ENCODE results near the gene CDC34.

DNA sequence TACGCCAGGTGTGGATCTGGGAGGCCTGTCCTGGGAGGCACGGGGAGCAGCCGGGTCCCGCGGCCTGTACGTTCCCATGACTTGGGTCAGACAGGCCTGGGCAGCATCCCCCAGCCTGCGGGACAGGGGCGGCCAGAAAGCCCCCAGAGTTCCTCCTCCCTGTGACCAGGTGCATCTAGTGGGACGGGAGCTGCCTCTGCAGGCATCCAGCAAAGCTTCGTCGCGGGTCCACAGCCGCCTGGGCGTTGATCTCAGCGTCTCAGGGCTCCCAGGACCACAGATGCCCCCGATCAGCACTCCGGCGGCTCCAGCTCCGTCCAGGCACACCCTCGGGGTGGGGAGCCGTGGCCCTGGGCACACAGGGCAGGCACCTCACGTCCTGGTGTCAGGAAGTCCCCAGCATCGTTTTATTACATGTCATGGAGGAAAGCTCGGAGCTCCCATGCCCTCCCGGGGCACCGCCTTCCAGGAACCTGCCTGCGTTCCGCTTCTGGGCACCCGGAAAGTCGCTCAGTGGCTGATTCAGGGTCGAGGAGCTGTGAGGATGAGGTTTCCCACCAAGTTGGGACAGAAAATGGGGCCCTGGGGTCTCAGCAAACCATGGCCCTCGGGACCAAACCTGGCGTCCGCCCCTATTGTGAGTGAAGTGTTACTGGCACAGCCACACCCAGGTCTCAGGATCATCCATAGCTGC is 10.8 kb downstream of the CDC34 start:
- TF ChIP-seq, protein P1, sequence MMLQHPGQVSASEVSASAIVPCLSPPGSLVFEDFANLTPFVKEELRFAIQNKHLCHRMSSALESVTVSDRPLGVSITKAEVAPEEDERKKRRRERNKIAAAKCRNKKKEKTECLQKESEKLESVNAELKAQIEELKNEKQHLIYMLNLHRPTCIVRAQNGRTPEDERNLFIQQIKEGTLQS (IDR thresholded peaks at IDR 0.05) = no peak
- no peak for TF ChIP-seq RAD21 (IDR thresholded peaks at IDR 0.05)
- TF ChIP-seq EGR1 (IDR thresholded peaks at IDR 0.05; ENCODE audit: low read depth in 2 of 2) = no peak
- TF ChIP-seq JUND (IDR thresholded peaks at IDR 0.05) = no peak
- TF ChIP-seq, protein P2, sequence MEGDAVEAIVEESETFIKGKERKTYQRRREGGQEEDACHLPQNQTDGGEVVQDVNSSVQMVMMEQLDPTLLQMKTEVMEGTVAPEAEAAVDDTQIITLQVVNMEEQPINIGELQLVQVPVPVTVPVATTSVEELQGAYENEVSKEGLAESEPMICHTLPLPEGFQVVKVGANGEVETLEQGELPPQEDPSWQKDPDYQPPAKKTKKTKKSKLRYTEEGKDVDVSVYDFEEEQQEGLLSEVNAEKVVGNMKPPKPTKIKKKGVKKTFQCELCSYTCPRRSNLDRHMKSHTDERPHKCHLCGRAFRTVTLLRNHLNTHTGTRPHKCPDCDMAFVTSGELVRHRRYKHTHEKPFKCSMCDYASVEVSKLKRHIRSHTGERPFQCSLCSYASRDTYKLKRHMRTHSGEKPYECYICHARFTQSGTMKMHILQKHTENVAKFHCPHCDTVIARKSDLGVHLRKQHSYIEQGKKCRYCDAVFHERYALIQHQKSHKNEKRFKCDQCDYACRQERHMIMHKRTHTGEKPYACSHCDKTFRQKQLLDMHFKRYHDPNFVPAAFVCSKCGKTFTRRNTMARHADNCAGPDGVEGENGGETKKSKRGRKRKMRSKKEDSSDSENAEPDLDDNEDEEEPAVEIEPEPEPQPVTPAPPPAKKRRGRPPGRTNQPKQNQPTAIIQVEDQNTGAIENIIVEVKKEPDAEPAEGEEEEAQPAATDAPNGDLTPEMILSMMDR (IDR thresholded peaks at IDR 0.05; ENCODE audit: low read depth, low read length, missing input control) = no peak
- TF ChIP-seq, protein P3, sequence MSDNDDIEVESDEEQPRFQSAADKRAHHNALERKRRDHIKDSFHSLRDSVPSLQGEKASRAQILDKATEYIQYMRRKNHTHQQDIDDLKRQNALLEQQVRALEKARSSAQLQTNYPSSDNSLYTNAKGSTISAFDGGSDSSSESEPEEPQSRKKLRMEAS (IDR thresholded peaks at IDR 0.05) = no peak
- no peak for TF ChIP-seq HNF4A (conservative IDR thresholded peaks at IDR 0.05)
- TF ChIP-seq TAF1 (conservative IDR thresholded peaks at IDR 0.05) = no peak
- no peak for TF ChIP-seq SP1 (IDR thresholded peaks at IDR 0.05)
- TF ChIP-seq, protein P4, sequence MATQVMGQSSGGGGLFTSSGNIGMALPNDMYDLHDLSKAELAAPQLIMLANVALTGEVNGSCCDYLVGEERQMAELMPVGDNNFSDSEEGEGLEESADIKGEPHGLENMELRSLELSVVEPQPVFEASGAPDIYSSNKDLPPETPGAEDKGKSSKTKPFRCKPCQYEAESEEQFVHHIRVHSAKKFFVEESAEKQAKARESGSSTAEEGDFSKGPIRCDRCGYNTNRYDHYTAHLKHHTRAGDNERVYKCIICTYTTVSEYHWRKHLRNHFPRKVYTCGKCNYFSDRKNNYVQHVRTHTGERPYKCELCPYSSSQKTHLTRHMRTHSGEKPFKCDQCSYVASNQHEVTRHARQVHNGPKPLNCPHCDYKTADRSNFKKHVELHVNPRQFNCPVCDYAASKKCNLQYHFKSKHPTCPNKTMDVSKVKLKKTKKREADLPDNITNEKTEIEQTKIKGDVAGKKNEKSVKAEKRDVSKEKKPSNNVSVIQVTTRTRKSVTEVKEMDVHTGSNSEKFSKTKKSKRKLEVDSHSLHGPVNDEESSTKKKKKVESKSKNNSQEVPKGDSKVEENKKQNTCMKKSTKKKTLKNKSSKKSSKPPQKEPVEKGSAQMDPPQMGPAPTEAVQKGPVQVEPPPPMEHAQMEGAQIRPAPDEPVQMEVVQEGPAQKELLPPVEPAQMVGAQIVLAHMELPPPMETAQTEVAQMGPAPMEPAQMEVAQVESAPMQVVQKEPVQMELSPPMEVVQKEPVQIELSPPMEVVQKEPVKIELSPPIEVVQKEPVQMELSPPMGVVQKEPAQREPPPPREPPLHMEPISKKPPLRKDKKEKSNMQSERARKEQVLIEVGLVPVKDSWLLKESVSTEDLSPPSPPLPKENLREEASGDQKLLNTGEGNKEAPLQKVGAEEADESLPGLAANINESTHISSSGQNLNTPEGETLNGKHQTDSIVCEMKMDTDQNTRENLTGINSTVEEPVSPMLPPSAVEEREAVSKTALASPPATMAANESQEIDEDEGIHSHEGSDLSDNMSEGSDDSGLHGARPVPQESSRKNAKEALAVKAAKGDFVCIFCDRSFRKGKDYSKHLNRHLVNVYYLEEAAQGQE (IDR thresholded peaks at IDR 0.05) = no peak
- no peak for TF ChIP-seq RXRA (IDR thresholded peaks at IDR 0.05)
- no peak for TF ChIP-seq HNF4G (IDR thresholded peaks at IDR 0.05)
- TF ChIP-seq, protein P5, sequence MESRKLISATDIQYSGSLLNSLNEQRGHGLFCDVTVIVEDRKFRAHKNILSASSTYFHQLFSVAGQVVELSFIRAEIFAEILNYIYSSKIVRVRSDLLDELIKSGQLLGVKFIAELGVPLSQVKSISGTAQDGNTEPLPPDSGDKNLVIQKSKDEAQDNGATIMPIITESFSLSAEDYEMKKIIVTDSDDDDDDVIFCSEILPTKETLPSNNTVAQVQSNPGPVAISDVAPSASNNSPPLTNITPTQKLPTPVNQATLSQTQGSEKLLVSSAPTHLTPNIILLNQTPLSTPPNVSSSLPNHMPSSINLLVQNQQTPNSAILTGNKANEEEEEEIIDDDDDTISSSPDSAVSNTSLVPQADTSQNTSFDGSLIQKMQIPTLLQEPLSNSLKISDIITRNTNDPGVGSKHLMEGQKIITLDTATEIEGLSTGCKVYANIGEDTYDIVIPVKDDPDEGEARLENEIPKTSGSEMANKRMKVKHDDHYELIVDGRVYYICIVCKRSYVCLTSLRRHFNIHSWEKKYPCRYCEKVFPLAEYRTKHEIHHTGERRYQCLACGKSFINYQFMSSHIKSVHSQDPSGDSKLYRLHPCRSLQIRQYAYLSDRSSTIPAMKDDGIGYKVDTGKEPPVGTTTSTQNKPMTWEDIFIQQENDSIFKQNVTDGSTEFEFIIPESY (IDR thresholded peaks at IDR 0.05) = no peak
- no peak for TF ChIP-seq GABPA (IDR thresholded peaks at IDR 0.05 in 1 of 2, conservative IDR thresholded peaks at IDR 0.05 in 1 of 2)

Data from liver (tissue), 3 donors.